Measurements from ENCODE around the gene NACC1. TPM values are rescaled to one million over a fixed set of nuclear protein-coding genes. Genes with fewer than 3 reads are reported as not detected.

NACC1 gene
- total and polyA plus RNA-seq, 2 of the 13 experiments (the other 11 are each of a cell fraction or from before 2014, with no cell fraction given), result 31.8 to 42.3 TPM

- TF ChIP-seq ZNF646 (CRISPR knock-in tag; IDR thresholded peaks at IDR 0.05) (no peak), MYPOP (CRISPR knock-in tag; IDR thresholded peaks at IDR 0.05) (0 out of 2 replicates have a peak, but pooled peaks have one; percentile 14), KDM2A (CRISPR knock-in tag; IDR thresholded peaks at IDR 0.05; ENCODE audit: borderline replicate concordance, low read depth) (0 out of 2 replicates have a peak, but pooled peaks have one; percentile 14), TOE1 (CRISPR knock-in tag; IDR thresholded peaks at IDR 0.05) (no peak), ZNF709 (CRISPR knock-in tag; IDR thresholded peaks at IDR 0.05) (no peak), ZBTB8A (CRISPR knock-in tag; IDR thresholded peaks at IDR 0.05; ENCODE audit: borderline replicate concordance, low read depth) (no peak), PAXIP1 (CRISPR knock-in tag; conservative IDR thresholded peaks at IDR 0.05) (no peak), ZNF749 (CRISPR knock-in tag; IDR thresholded peaks at IDR 0.05; ENCODE audit: borderline replicate concordance) (no peak), AGO2 (optimal IDR thresholded peaks at IDR 0.05; ENCODE audit: low read depth, low read length) (peak; percentile 93), SIN3A (IDR thresholded peaks at IDR 0.05; ENCODE audit: borderline replicate concordance, low read depth, low read length) (no peak), NFIB (CRISPR knock-in tag; IDR thresholded peaks at IDR 0.05; ENCODE audit: borderline replicate concordance) (no peak), MEIS2 (CRISPR knock-in tag; IDR thresholded peaks at IDR 0.05) (no peak), POLR2AphosphoS5 (IDR thresholded peaks at IDR 0.05; ENCODE audit: low read depth, low read length) (0 out of 2 replicates have a peak, but pooled peaks have one; percentile 25), ZNF780A (CRISPR knock-in tag; IDR thresholded peaks at IDR 0.05) (0 out of 2 replicates have a peak, but pooled peaks have one; percentile 4), ZNF432 (CRISPR knock-in tag; IDR thresholded peaks at IDR 0.05; ENCODE audit: borderline replicate concordance) (no peak), ZBTB38 (CRISPR knock-in tag; IDR thresholded peaks at IDR 0.05) (peak; percentile 69), PCBP1 (IDR thresholded peaks at IDR 0.05; ENCODE audit: borderline replicate concordance, low read depth, low read length) (no peak), FOXM1 (CRISPR knock-in tag; IDR thresholded peaks at IDR 0.05) (no peak), ZNF777 (CRISPR knock-in tag; IDR thresholded peaks at IDR 0.05) (peak; percentile 77; the same call in 1 of the 2 replicates)
Observed at GRCh38 chr19:13153569-13154240, 35.6 kb downstream of the NACC1 start (continued).

Data from HepG2 (cell line).